ENCODE results near the gene PROX1. TPM values are rescaled to one million over a fixed set of nuclear protein-coding genes. Genes with fewer than 3 reads are reported as not detected.

PROX1 gene
- total RNA-seq, 1 donor from 2014 or later = under 0.01 TPM

- TF ChIP-seq CTCF (IDR thresholded peaks at IDR 0.05; ENCODE audit: insufficient read depth, low read length, severe bottlenecking) = no peak
- Histone ChIP-seq H3K27me3 (ENCODE audit: control insufficient read depth, insufficient read depth, low read length) (peaks cover 51% of the 10 kb centered on the region), H3K36me3 (ENCODE audit: control insufficient read depth, insufficient read depth, low read length) (no peaks in the 10 kb centered on the region), H3K4me3 (ENCODE audit: low read depth, low read length) (no peak overlapping the region)
- DNase-seq (ENCODE audit: low read depth) (no peak), FAIRE-seq (no peak)
These were observed 2.4 kb upstream of the PROX1 start for GRCh38 chr1:213985209-213986019.

GRCh38 chr1:213986020-213986924 lies 1.5 kb upstream of the PROX1 start:
- Histone ChIP-seq H3K4me3 (ENCODE audit: low read depth, low read length) (no peak overlapping the region), H3K36me3 (ENCODE audit: control insufficient read depth, insufficient read depth, low read length) (no peaks in the 10 kb centered on the region), H3K27me3 (ENCODE audit: control insufficient read depth, insufficient read depth, low read length) (peaks cover 50% of the 10 kb centered on the region)
- DNase-seq (ENCODE audit: low read depth) = no peak
- FAIRE-seq = no peak
- TF ChIP-seq CTCF (IDR thresholded peaks at IDR 0.05; ENCODE audit: insufficient read depth, low read length, severe bottlenecking) = no peak

GRCh38 chr1:213986925-213987250 lies 885 bp upstream of the PROX1 start:
- FAIRE-seq (no peak), DNase-seq (ENCODE audit: low read depth) (no peak)
- TF ChIP-seq CTCF (IDR thresholded peaks at IDR 0.05; ENCODE audit: insufficient read depth, low read length, severe bottlenecking) = no peak
- Histone ChIP-seq H3K36me3 (ENCODE audit: control insufficient read depth, insufficient read depth, low read length) (no peaks in the 10 kb centered on the region), H3K27me3 (ENCODE audit: control insufficient read depth, insufficient read depth, low read length) (peaks cover 50% of the 10 kb centered on the region), H3K4me3 (ENCODE audit: low read depth, low read length) (no peak overlapping the region)

- FAIRE-seq (no peak), DNase-seq (ENCODE audit: low read depth) (no peak)
- no peak for TF ChIP-seq CTCF (IDR thresholded peaks at IDR 0.05; ENCODE audit: insufficient read depth, low read length, severe bottlenecking)
- Histone ChIP-seq H3K27me3 (ENCODE audit: control insufficient read depth, insufficient read depth, low read length) (peaks cover 47% of the 10 kb centered on the region), H3K4me3 (ENCODE audit: low read depth, low read length) (peak overlapping the region; percentile 50), H3K36me3 (ENCODE audit: control insufficient read depth, insufficient read depth, low read length) (no peaks in the 10 kb centered on the region)
These were observed 299 bp upstream of the PROX1 start for GRCh38 chr1:213987422-213987926.

- no peaks in the 10 kb centered on the region for H3K36me3 ChIP-seq (ENCODE audit: control insufficient read depth, insufficient read depth, low read length)
- FAIRE-seq (no peak), DNase-seq (ENCODE audit: low read depth) (peak; percentile 77)
- peak overlapping the region; percentile 50 for H3K4me3 ChIP-seq (ENCODE audit: low read depth, low read length)
- peaks cover 36% of the 10 kb centered on the region for H3K27me3 ChIP-seq (ENCODE audit: control insufficient read depth, insufficient read depth, low read length)
- no peak for TF ChIP-seq CTCF (IDR thresholded peaks at IDR 0.05; ENCODE audit: insufficient read depth, low read length, severe bottlenecking)
These were observed 781 bp downstream of the PROX1 start for GRCh38 chr1:213988507-213989001.
